HepG2 (cell line): ENCODE data around the gene HSPB7. TPM values are rescaled to one million over a fixed set of nuclear protein-coding genes. Genes with fewer than 3 reads are reported as not detected.

Experiments used
- ATF1 ChIP-seq: IDR thresholded peaks from 2 replicates; pipeline ENCODE4 v1.6.1; 2016; ENCODE audit warnings: mild to moderate bottlenecking, control low read depth
- CSRNP1 ChIP-seq: sonication (generic); formaldehyde crosslinking; IDR thresholded peaks from 2 replicates; pipeline ENCODE4 v1.8.1; 2023; ENCODE audit warnings: mild to moderate bottlenecking, missing genetic modification reagents
- E2F1 ChIP-seq: sonication (generic); formaldehyde crosslinking; IDR thresholded peaks from 2 replicates; pipeline ENCODE4 v1.5.0; 2020; ENCODE audit warnings: missing genetic modification reagents
- ELF1 ChIP-seq: sonication (generic); formaldehyde crosslinking; IDR thresholded peaks from 2 replicates; pipeline ENCODE4 v1.4.0; 2020; ENCODE audit warnings: missing genetic modification reagents
- ELF3 ChIP-seq: IDR thresholded peaks from 2 replicates; pipeline ENCODE4 v1.6.1; 2016; ENCODE audit warnings: missing genetic modification reagents, missing compliant biosample characterization
- EZH2 ChIP-seq: conservative IDR thresholded peaks from 2 replicates; pipeline ENCODE4 v1.6.1; 2012; ENCODE audit warnings: mild to moderate bottlenecking, low read depth, low read length, moderate library complexity
- FOSL2 ChIP-seq: sonication (generic); formaldehyde crosslinking; IDR thresholded peaks from 2 replicates; pipeline ENCODE4 v1.4.0; 2020; ENCODE audit warnings: missing genetic modification reagents
- HNRNPLL ChIP-seq: fragments of 200-400 bp; formaldehyde crosslinking; IDR thresholded peaks from 2 replicates; pipeline ENCODE4 v1.6.1; 2017; ENCODE audit warnings: mild to moderate bottlenecking, low read depth, low read length; ENCODE audit not compliant: poor library complexity, severe bottlenecking
- KAT8 ChIP-seq: IDR thresholded peaks from 2 replicates; pipeline ENCODE4 v1.6.1; 2016; ENCODE audit warnings: missing genetic modification reagents, missing compliant biosample characterization
- KMT2A ChIP-seq: sonication (generic); formaldehyde crosslinking; IDR thresholded peaks from 2 replicates; pipeline ENCODE4 v1.4.0; 2020; ENCODE audit warnings: missing genetic modification reagents
- MAX ChIP-seq: IDR thresholded peaks from 2 replicates; pipeline ENCODE4 v1.6.1; 2012; ENCODE audit warnings: inconsistent platforms
- POLR2G ChIP-seq: fragments of 200-400 bp; formaldehyde crosslinking; IDR thresholded peaks from 2 replicates; pipeline ENCODE4 v1.6.1; 2018; ENCODE audit warnings: mild to moderate bottlenecking, low read depth, low read length, moderate library complexity
- THAP9 ChIP-seq: sonication (generic); formaldehyde crosslinking; IDR thresholded peaks from 2 replicates; pipeline ENCODE4; 2020; ENCODE audit warnings: missing genetic modification reagents, mild to moderate bottlenecking, borderline replicate concordance
- YEATS2 ChIP-seq: sonication (generic); formaldehyde crosslinking; IDR thresholded peaks from 2 replicates; pipeline ENCODE4 v1.4.0; 2020; ENCODE audit warnings: missing genetic modification reagents, borderline replicate concordance
- ZGPAT ChIP-seq: IDR thresholded peaks from 2 replicates; pipeline ENCODE4 v1.6.1; 2016; ENCODE audit warnings: mild to moderate bottlenecking
- ZNF121 ChIP-seq: sonication (generic); formaldehyde crosslinking; IDR thresholded peaks from 2 replicates; pipeline ENCODE4 v1.5.0; 2020; ENCODE audit warnings: mild to moderate bottlenecking, missing genetic modification reagents
- ZNF205 ChIP-seq: IDR thresholded peaks from 2 replicates; pipeline ENCODE4 v1.6.1; 2018; ENCODE audit warnings: missing biosample characterization, missing genetic modification reagents
- polyA plus RNA-seq, 8 experiments: library from polyadenylated mRNA; depleted of rRNA in 3 of 8; stranded (reverse) in 7 of 8; unstranded in 1 of 8; fragments of >200 nt; fragmentation: Illumina TruSeq in 4 of 8; extraction: Trizol in 4 of 8; gene quantifications; 2 replicates each; pipeline versions ENCODE4 v1.2.1 to v1.2.3, GENCODE V29; 2011 to 2016; ENCODE audit warnings: low read depth in 4 of 8, missing spikeins in 1 of 8, mixed read lengths in 1 of 8; ENCODE audit not compliant: insufficient read depth in 1 of 8
- total RNA-seq, 5 experiments: library from RNA; depleted of rRNA; stranded (reverse); fragments of >200 nt; fragmentation: Illumina TruSeq; extraction: Trizol; gene quantifications; 2 replicates each; pipeline ENCODE4 v1.2.3, GENCODE V29; 2016; ENCODE audit warnings: low read depth in 1 of 5
- TF ChIP-seq, protein P1 (sequence below): sonication (generic); formaldehyde crosslinking; IDR thresholded peaks from 2 replicates; pipeline ENCODE4 v1.5.0; 2020; ENCODE audit warnings: missing genetic modification reagents, mild to moderate bottlenecking, borderline replicate concordance

HSPB7 gene
- total and polyA plus RNA-seq, 2 of the 13 experiments (the other 11 are each of a cell fraction or from before 2014, with no cell fraction given) = 0.20 TPM; not detected in 1

GRCh38 chr1:15975805-15976680, 41.8 kb downstream of the HSPB7 start, which contains the start of gene ZBTB17 (continued):
- 0 out of 2 replicates have a peak, but pooled peaks have one; percentile 21 for TF ChIP-seq CSRNP1 (CRISPR knock-in tag)
- no peak; the same call in 1 of the 2 replicates for TF ChIP-seq MAX
- peak; percentile 59; the same call in 1 of the 2 replicates for TF ChIP-seq ATF1 (CRISPR knock-in tag)
- peak; percentile 74 for TF ChIP-seq POLR2G
- TF ChIP-seq THAP9 (CRISPR knock-in tag) = 0 out of 2 replicates have a peak, but pooled peaks have one; percentile 76
- TF ChIP-seq ZNF205 (CRISPR knock-in tag) = peak; percentile 96
- TF ChIP-seq ELF1 (CRISPR knock-in tag) = peak; percentile 99
- no peak for TF ChIP-seq EZH2
- TF ChIP-seq YEATS2 (CRISPR knock-in tag) = peak; percentile 51; the same call in 1 of the 2 replicates
- TF ChIP-seq ELF3 (CRISPR knock-in tag) = peak; percentile 40; the same call in 1 of the 2 replicates
- TF ChIP-seq KMT2A (CRISPR knock-in tag) = peak; percentile 10; the same call in 1 of the 2 replicates
- TF ChIP-seq E2F1 (CRISPR knock-in tag) = peak; percentile 39; the same call in 1 of the 2 replicates
- TF ChIP-seq KAT8 (CRISPR knock-in tag) = peak; percentile 96
- TF ChIP-seq ZNF121 (CRISPR knock-in tag) = no peak
- TF ChIP-seq ZGPAT = peak; percentile 76; the same call in 1 of the 2 replicates
- TF ChIP-seq, protein P1, sequence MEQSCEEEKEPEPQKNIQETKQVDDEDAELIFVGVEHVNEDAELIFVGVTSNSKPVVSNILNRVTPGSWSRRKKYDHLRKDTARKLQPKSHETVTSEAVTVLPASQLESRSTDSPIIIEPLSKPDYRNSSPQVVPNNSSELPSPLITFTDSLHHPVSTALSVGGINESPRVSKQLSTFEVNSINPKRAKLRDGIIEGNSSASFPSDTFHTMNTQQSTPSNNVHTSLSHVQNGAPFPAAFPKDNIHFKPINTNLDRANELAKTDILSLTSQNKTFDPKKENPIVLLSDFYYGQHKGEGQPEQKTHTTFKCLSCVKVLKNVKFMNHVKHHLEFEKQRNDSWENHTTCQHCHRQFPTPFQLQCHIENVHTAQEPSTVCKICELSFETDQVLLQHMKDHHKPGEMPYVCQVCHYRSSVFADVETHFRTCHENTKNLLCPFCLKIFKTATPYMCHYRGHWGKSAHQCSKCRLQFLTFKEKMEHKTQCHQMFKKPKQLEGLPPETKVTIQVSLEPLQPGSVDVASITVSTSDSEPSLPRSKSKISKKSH (CRISPR knock-in tag) = no peak
- TF ChIP-seq FOSL2 = peak; percentile 36; the same call in 1 of the 2 replicates
- peak; percentile 53 for TF ChIP-seq HNRNPLL
